GM18907 (cell line): Measurements from ENCODE around the gene PDCD5.
"Not testable (repeated sequence)": the region's sequence is repeated elsewhere in the genome, so short reads cannot be mapped to it uniquely, and the experiment has no call there.

ENCODE experiments used
- ATAC-seq: cut with Tn5 transposase; IDR thresholded peaks from one replicate; pipeline ENCODE4 v1.9.1; 2021; ENCODE audit warnings: mild to moderate bottlenecking, moderate library complexity; ENCODE audit not compliant: unreplicated experiment

Gene PDCD5, protein sequence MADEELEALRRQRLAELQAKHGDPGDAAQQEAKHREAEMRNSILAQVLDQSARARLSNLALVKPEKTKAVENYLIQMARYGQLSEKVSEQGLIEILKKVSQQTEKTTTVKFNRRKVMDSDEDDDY

DNA sequence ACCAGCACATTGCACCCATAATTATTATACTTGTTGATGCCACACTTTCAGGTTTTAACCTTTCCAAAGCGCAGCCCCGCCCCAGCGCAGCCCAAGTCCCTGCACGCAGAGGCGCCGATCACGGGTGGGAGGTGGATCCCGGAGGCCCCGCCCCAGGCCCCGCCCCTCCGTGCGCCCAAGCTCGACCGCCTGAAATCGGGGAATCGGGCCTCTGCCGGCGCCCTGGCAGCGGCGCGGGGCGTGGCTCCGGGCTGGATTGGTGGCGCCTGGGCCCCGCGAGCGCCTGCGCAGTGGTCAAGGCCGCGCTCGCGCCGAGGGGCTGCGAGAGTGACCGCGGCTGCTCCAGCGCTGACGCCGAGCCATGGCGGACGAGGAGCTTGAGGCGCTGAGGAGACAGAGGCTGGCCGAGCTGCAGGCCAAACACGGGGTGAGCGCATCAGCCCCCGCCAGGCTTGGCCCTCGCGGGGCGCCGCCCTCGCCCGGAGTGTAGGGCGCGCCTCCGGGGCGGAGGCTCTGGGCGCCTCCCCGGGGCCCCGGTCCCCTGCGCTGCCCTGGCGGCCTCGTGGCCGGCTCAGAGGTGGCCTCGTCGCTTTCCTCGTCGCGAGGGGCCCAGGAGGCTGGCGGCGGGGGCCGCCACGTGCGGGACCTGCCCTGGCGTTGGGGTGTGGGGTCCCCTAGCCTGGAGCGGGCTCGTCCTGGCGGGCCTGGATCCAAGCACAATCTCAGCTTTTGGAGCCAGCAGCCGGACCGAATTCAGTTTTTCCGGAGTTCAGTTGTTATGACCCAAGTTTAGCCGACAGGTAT, at the start of gene PDCD5:
Gene PDCD5, plus strand, starts transcription at position 290 of the 804 bp plus-strand sequence. Its CDS starts 72 bp downstream, at position 362.
- ATAC-seq = peak; percentile 92

DNA sequence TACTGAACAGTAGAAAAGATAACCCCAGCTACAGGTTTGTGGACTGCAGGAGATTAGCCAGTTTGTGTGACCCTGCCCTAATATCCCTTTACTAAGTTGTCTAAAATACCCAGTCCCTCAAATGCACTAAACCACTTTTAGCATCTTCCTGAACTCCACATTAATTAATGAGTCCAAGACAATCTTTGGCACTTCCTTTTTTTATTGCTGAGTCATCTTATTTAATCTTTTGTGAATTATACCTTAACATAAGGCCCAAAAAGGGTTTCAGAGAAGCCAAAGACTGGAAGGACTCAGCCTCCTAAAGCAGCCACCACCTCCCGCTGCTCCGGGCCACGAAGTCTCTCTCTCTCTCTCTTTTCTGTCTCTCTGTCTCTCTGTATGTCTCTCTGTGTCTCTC, 48.8 kb upstream of the PDCD5 start:
- ATAC-seq = no peak

DNA sequence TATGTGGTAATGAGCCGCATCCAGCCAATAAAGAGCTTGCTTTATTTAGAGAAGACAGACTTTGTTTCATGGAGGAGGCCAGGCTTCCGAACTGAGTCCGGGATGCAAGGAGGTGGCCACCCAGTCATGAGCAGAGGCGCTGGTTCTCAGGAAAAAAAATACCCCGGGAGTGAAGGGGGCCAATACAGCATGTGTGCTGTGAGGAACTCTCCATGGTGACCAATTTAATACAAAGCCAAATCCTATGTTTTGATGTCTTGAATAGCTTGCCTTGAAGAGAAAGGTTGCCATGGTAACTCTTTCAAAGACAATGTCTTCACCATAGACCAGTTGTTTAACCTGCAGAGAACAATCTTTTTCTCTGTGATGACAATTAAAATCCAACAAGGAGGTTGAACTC, 43.4 kb upstream of the PDCD5 start:
- no peak for ATAC-seq

DNA sequence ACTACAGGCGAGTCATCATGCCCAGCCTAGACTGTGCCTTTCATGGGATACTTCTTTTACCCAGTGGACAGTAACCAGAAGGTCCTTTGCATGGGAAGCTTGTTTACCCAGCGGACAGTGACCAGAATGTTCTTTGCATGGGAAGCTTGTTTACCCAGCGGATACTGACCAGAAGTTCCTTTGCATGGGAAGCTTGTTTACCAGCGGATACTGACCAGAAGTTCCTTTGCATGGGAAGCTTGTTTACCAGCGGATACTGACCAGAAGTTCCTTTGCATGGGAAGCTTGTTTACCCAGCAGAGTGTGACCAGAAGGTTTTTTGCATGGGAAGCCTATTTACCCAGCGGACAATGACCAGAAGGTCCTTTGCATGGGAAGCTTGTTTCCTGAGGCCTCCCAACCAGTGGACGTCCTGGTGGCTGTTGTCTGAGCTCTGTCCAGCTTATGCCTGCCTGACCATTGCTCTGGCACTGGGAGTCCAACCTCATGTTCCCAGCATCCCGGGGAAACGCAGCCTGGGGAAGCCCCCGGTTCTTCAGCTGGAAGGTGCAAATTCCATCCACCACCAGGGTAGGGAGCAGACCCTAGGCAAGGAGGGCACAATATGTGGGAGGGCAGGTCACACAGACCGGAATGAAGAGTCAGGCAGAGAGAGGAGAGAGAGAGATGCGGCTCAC, 41.6 kb upstream of the PDCD5 start:
- ATAC-seq = no peak

DNA sequence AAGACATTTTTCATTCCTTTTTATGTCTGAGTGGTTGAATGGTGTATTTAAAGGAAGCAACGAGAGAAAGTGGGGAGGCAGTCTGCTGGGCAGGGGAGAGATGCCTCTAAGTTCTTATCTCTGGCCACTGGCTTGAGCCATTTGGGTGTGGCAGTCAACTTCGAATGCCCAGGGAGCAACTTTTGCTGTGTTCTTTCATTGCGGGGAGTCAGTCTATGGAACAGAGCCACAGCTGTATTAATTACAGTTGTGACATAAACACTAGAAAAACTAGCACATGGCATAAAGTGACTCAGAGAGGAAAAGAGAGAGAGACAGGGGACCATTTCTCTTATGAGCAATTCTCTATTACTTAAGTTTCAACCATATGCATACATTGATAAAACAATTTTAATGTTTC, 40.4 kb upstream of the PDCD5 start:
- no peak for ATAC-seq

DNA sequence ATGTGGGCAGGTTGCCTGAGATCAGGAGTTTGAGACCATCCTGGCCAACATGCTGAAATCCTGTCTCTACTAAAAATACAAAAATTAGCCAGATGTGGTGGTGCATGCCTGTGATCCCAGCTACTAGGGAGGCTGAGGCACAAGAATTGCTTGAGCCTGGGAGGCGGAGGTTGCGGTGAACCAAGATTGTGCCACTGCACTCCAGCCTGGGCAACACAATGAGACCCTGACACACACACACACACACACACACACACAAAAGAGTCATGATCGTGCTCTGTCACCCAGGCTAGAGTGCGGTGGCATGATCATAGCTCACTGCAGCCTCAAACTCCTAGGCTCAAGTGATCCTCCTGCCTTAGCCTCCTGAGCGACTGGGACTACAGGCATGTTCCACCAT, 39.6 kb upstream of the PDCD5 start:
- not testable (repeated sequence) for ATAC-seq

DNA sequence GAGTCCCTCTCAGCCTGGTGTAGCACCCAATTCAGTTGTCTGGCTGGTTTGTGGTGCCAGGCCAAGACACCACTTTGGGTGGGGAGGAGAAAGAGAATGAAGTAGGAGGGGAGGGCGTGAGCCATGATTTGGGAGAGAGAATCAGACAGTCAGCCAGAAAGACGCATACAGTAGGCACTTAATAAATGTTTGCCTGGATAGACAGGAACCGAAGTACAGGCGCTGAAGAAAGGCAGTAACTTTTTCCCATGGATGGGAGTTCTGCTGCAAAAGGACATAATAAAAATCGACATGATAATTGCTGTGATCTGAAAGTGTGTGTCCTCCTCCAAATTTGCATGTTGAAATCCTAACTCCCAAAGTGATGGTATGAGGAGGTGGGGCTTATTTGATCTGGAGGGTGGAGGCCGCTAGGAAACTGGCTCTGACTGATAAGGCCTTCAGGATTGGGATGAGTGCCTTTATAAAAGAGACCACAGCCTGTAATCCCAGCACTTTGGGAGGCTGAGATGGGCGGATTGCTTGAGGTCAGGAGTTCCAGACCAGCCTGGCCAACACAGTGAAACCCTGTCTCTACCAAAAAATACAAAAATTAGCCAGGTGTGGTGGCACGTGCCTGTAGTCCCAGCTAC, 38.4 kb upstream of the PDCD5 start:
- ATAC-seq = no peak

DNA sequence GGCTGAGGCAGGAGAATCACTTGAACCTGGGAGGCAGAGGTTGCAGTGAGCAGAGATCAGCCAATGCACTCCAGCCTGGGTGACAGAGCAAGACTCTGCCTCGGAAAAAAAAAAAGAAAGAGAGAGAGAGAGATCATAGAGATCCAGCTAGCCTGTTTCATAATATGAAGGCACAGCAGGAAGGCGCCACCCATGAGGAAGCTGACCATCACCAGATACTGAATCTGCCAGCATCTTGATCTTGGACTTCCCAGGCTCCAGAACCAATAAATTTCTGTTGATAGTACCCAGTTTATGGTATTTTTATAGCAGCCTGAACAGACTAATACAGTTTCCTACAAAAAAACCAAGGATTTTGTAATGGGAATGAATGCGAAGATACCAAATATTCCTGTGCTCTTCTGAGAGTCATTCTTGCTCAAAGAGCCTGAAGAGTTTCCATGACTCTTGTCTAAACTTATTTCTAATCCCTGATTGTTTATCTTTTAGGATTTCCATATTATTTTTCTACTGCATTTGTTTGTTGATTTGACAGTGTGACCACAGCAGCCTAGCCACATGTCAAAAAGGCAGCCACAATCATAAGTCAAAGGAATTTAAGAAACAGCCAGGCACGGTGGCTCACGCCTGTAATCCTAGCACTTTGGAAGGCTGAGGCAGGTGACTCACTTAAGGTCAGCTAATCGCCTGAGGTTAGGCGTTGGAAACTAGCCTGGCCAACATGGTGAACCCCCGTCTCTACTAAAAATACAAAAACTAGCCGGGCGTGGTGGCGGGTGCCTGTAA, 37.7 kb upstream of the PDCD5 start:
- no peak for ATAC-seq

DNA sequence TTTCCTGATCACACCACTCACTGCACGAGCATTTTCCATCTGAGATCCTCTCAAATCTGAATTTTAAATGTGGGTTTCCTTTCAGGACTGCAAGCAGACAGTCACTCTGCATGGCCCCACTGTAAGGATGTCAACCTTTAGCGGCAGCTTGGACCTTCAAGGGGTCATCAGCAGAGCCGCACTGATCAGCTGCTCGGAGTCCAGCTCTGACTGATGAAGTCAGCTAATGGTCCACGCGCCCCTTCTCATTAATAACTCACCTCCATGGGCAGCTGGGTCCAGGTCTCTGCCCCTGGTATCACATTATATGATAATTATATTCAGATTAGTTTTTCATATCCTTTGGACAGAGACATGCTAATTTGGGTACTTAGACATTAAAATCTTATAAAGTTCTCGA, 36.1 kb upstream of the PDCD5 start:
- no peak for ATAC-seq

DNA sequence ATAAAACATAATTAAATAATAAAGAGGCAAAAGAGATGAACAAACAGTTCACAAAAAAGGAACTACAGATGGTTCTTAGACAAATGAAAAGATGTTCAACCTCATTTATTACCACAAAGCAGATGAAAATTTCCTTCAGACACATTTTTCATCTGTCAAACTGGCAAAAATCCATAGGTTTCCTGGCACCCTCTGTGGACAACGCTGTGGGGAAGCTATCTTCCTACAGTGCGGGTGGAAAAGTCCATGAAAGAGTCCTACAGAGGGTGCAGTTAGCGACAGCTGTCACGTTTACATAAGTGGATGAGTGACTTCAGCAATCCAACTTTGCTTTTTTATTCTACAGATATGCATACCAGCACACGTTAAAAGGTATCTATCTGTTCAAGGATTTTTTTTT, 30.3 kb upstream of the PDCD5 start:
- ATAC-seq = no peak

DNA sequence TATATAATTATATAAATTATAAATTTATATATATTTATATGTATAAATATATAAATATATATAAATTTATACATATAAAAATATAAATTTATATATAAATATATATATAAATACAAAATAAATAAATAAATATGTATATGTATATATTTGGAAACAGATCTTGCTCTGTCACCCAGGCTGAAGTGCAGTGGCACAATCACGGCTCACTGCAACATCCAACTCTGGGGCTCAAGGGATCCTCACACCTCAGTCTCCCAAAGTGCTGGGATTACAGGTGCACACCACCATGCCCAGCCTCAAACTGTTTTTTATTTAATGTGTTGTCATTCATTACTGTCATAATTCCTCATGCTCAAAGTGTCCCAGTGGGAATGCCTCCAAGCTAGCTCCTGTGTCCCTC, 25.2 kb upstream of the PDCD5 start:
- no peak for ATAC-seq

DNA sequence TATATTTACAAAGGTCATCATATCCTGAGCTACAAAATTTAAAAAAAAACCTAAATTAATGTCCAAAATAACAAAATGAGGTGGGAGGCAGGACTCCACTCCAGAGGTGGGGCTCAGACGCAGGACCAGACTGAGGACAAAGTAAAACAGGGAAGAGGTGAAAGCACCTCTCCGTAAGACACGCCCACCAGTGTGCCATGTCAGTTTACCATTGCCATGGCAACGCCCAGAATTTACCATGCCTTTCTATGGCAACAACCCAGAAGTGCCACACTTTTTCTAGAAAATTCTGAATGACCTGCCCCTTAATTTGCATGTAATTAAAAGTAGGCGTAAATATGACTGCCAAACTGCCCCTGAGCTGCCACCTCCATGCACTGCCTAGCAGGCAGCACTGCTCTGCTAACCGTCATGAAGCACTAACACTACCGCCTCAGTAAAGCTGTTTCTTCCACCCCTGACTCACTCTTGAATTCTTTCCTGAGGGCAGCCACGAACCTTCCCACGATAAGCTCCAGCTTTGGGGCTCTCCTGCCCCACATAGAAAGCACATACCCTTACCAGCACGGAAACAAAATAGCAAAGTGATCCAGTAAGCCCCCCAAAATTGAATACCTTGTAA, 22.3 kb upstream of the PDCD5 start:
- no peak for ATAC-seq

DNA sequence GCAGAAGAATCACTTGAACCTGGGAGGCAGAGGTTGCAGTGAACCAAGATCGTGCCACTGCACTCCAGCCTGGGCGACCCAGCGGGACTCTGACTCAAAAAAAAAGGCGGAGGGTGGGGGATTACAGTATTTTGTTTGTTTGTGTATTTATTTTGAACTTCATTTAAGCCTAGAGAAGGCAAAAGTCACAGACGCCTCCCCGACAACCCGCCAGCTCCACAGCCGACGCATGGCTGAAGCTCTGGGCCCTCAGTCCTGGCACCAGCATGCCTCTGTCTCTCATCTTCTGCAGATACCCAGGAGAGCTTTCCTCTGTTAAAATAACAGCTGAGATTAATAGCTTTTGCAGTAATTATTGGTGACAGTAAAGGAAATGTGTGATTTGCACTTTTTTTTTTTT, 17.2 kb upstream of the PDCD5 start:
- no peak for ATAC-seq

DNA sequence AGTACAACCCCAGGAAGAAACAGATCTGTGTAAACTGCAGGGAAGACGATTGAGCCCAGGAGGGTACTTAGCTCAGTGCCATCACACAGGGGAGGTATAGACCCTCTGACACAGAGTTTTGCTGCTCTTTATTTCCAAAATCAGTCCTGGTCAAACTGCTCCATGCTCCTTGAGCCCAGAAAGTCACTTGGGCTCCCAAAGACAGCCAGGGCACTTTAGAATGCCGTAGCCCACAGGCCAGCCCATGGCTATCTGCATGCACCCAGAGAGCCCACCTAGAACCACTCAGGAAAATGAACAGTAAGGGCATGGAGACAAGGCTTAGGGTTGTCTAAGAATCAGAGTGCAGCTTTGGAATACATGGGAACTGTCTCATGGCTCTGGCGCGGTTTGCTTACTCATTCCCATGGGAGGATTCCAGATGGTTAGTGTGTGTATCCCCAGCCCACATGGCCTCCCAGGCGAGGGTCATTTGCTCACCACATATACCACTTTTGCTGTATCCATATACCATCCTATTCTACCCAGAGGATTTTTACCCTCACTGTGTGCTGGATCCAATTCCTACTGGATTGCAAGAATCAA, 14.7 kb upstream of the PDCD5 start:
- ATAC-seq = no peak

DNA sequence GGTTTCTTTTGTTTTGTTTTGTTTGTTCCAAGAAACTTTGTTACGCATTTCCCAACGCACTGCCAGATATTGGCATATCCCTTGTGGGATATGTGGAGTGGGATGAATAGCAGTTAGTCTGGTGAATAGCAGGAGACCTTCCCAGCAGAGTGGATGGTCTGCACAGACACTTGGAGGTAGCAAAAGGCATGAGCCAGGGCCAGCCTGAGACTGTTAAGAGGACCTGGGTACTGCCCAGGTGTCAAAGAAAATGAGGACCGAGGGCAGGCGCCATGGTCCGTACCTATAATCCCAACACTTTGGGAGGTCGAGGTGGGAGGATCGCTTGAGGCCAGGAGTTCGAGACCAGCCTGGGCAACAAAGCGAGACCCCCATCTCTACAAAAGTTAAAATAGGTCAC, 13.5 kb upstream of the PDCD5 start:
- ATAC-seq = no peak

DNA sequence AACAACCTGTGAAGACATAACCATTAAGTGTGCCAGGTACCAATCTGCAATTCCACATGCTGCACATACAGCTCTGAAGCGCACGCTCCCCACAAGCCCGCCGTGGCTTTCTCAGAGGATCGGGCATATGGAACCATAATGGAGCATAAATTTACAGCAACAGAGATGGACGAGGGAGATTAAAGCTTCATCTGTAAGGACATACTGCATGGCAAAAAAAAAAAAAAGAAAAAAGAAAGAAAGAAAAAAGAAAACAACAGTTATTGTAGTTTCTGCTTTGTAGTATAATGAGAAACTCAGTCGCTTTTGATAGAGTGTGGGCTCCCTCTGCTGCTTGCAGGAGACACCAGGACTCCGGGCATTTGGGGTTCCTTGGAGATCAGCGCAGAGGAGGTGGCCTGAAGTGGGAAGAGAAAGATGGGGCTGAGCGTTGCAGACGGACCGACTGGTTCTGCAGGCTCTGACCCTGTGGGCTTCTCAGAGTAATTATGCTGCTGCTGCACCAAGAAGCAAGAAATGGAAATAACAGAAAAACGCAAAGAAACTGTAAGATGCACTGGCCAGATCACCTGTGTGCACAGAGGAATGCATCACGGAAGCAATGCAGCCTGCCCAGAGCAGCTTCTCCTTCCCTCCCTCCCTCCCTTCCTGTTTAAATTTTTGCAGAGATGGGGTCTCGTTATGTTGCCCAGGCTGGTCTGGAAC, 10.8 kb upstream of the PDCD5 start:
- ATAC-seq = no peak

DNA sequence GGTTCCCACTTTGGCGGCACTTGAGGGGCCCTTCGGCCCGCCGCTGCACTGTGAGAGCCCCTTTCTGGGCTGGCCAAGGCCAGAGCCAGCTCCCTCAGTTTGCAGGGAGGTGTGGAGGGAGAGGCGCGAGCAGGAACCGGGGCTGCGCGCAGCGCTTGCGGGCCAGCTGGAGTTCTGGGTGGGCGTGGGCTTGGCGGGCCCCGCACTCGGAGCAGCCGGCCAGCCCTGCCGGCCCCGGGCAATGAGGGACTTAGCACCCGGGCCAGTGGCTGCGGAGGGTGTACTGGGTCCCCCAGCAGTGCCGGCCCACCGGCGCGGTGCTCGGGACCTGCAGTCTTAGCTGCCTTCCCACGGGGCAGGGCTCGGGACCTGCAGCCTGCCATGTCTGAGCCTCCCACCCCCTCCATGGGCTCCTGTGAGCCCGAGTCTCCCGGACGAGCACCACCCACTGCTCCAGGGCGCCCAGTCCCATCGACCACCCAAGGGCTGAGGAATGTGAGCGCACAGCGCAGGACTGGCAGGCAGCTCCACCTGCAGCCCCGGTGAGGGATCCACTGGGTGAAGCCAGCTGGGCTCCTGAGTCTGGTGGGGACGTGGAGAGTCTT, 9.4 kb upstream of the PDCD5 start:
- not testable (repeated sequence) for ATAC-seq

DNA sequence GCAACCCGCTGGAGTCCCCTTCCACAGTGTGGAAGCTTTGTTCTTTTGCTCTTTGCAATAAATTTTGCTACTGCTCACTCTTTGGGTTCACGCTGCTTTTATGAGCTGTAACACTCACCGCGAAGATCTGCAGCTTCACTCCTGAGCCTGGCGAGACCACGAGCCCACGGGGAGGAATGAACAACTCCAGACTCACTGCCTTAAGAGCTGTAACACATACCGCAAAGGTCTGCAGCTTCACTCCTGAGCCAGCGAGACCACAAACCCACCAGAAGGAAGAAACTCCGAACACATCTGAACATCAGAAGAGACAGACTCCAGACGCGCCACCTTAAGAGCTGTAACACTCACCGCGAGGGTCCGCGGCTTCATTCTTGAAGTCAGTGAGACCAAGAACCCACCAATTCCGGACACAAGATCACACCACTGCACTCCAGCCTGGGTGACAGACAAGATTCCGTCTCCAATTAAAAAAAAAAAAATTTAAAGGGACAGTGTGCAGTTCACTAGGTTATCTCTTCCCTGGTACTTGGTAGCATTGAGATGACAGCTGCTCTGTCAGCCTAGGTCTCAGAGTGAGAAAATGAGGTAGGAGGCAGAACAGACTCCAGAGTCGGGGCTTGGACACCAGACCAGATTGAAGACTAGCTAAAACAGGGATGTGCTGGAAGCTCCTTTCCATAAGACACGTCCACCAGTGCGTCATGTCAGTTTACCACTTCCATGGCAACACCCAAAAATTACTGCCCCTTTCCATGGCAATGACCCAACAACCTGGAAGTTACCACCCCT, 8.1 kb upstream of the PDCD5 start:
- ATAC-seq = not testable (repeated sequence)

DNA sequence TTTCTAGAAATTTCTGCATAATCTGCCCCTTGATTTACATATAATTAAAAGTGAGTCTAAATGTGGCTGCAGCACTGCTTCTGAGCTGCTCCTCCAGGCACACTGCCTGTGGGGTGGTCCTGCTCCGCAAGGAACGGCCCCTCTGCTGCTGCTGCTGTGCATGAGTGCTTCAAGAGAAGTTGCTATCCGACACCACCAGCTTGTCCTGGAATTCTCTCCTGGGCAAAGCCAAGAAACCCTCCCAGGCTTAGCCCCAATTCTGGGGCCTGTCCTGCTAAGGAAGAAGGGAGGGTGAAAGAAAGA, 7.5 kb upstream of the PDCD5 start:
- ATAC-seq = no peak
